SKM-1 treated with dmso at 0.1 percent for 144 hours (cell line): ENCODE data around the gene CPLX1.
A peak's percentile ranks its signal among the peaks of the same experiment; 100 is the strongest.
"Not testable (repeated sequence)": the region's sequence is repeated elsewhere in the genome, so short reads cannot be mapped to it uniquely, and the experiment has no call there.

Source experiments
- DNase-seq: peaks from one replicate; lab custom pipeline; 2025; ENCODE audit not compliant: unreplicated experiment; lab: John Stamatoyannopoulos, UW

Gene CPLX1

GRCh38 chr4:761739-762138 lies 64.2 kb downstream of the CPLX1 start:
- DNase-seq, result no peak

GRCh38 chr4:761086-761485 lies 64.8 kb downstream of the CPLX1 start:
- no peak for DNase-seq

DNA sequence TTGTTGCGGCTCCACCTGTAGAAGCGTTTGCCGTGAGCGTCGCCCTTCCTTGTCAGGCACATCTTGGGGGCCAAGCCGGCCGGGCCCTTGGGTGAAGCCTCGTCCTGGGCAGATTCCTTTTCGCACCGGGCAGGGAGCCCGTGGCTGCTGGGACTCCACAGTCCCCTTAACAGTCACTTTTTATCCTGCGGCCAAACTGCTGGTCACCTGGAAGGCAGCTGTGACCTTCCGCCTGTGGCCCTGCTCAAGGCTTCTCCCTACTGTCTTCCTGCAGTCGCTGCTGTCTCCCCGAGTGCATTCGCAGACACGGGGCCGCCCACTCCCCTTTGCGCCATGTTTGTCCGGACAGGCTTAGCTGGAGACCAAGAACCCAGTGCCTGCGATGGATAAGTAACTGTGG lies 65.3 kb downstream of the CPLX1 start:
- no peak for DNase-seq

- not testable (repeated sequence) for DNase-seq
Observed at GRCh38 chr4:759810-760209, 66.1 kb downstream of the CPLX1 start.

- no peak for DNase-seq
Observed at GRCh38 chr4:757111-757510, 68.8 kb downstream of the CPLX1 start.

DNA sequence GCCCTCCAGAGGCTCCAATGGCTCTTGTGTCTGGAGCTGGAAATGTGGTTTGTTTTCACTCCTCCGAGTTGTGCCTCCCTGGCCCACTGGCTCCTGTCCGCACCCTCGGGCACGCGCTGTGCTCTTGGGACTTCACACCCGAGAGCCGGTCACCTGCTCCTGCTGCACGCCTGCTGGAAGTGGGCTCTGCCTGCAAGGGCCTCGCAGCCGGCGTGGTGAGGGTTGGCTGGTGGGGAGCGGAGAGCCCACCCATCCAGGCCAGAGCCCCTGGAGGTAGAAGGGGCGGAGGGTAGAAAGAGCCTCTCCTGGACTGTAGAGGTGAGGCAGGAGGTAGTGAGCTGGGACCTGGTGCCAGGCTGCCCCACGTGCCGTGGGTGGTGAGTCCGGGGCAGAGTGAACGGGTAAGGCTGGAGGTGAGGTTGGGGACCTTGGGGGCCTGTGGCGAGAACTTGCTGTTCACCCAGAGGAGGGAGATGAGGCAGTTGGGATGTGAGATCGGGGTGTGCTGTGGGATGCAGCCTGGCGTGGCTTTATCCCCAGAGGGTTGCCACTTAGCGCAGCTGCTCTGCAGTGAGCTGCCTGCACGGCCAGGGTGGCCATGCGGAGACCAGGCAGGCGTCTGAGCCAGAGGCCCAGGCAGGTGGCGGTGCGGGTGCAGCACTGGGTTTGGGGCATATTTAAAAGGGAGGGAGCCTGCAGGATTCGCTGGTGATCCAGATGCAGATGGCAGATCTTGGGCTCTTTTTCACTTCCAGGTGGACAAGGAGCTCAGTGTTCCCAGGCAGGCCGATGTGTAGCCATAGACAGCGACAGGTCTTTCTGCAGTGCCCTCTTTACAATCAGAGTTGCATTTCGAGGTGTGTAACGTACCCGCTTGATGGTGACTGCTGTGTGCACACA lies 71.5 kb downstream of the CPLX1 start:
- DNase-seq, result no peak

DNA sequence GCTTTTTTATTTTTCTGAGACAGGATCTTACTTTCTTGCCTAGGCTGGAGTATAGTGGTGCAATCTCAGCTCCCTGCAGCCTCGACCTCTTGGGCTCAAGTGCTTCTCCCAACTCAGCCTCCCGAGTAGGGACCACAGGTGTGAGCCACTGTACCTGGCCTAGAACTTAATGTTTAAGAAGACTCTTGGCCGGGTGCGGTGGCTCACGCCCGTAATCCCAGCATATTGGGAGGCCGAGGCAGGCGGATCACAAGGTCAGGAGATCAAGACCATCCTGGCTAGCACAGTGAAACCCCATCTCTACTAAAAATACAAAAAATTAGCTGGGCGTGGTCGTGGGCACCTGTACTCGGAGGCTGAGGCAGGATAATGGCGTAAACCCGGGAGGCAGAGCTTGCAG lies 72.7 kb downstream of the CPLX1 start:
- DNase-seq, result not testable (repeated sequence)

DNA sequence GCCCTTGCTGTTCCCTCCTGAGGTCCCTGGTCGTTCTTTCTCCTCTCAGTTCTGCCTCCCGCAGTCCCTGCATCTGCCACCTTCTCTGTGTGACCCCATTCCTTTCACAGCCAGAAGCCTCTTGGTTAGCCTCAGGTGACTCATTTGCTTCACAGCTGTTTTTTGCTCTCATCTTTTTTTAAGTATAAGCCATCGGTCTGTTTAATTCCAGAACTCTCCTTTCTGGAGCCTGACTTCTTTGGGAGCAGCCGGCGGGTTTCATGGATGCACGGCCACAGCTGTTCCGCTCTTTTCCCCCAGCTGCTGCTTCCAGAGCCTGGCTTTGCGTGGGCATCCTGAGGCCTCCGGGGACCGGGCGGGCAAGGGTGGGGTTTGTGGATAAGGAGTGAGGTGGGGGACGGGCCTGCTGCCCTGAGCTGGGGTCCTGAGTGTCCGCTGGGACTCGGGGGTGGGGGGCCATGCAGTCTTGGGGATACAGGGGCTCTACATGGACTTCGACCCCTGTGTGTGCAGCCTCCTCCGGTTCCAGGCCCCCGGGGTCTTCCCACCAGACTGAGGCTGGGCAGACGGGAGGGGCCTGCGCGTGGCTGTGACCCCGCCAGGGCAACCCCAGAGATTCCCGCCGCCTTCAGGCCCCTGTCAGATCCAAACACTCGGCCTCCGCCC lies 73.6 kb downstream of the CPLX1 start:
- no peak for DNase-seq

DNA sequence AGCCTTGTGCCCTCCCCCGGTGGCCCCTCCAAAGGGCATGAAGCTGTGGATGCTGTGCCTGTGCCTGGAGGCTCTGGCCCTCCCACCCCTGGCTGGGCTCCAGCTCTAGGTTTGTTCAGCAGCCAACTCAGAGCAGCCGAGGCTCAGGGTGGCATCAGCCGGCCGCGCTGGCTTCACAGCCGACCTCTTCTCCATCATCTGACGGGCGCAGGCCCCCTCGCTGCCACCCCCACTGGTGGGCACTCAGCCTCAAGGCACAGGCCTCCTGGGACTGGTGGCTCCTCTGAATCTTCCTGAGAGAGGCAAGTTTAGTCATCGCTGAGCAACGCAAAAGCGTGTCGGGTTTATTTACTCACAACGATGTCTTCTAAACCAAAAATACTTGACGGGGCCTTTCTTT lies 74.3 kb downstream of the CPLX1 start:
- no peak for DNase-seq

- no peak for DNase-seq
Observed at GRCh38 chr4:749698-750666, 75.9 kb downstream of the CPLX1 start.

DNA sequence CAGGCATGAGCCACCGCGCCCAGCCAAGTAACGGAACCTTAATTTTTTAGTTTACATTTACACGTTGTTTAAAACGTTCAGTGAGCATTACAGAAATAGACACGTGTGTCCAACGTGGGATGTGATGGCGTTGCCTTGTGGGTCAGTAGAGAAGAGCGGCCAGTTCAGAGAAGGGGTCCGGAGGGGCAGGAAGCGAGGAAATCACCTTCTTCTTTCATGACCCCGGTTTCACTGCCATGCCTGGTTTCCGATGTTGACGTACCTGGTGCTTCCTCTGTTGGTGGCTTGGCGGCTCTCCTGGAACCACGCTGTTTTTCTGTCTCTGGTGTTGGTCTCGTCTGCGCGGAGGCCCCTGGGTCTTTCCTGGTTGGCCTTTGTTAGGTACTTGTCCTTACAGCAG lies 77.5 kb downstream of the CPLX1 start:
- no peak for DNase-seq

DNA sequence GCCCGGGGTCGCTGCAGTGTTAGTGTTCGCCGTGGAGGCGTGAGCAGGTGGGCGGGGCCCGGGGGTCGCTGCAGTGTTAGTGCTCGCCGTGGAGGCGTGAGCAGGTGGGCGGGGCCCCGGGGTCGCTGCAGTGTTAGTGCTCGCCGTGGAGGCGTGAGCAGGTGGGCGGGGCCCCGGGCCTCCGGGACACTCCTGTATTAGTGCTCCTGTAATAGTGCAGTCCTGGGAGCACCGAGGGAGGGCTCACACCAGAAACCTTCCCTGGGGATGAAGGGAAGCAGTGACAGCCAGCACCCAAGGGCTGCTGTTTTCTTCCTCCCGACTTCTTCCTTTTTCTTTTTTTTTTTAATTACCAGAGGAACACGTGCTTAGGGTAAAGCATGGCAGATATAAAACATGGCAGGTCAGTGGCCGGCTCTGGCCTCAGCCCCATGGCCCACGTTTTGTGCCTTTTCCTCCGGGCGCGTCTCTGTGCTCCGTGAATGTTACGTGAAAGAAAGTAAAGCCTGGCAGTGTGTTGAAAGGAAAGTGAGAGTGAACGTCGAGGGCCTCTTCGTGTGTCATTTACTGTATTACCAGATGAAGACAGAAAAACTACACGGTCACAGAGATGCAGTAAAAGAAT lies 78.3 kb downstream of the CPLX1 start:
- no peak for DNase-seq

DNA sequence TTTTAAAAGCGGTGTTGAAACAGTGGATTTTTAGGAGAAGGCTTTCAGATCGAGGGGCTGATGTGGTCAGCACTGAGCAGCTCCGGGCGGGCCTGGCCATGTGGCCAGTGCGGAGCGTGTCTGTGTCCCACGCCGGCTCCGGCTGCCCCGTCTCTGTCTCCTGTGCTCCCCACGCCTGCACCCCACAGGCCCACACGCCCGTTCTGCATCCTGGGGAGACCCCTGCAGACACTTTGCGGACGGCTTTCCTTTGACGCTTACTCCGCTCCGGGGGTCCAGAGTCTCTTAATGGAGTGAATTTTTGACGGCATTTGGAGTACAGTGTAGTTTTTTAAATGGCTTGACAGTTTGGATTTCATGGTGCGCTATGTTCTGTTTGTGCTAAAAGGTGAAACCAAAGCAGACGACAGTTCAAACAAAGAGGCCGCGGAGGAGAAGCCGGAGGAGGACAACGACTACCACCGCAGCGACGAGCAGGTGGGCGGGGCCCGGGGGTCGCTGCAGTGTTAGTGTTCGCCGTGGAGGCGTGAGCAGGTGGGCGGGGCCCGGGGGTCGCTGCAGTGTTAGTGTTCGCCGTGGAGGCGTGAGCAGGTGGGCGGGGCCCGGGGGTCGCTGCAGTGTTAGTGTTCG lies 81.6 kb downstream of the CPLX1 start:
- no peak for DNase-seq

GRCh38 chr4:743463-744211 lies 82.3 kb downstream of the CPLX1 start:
- DNase-seq, result no peak

DNA sequence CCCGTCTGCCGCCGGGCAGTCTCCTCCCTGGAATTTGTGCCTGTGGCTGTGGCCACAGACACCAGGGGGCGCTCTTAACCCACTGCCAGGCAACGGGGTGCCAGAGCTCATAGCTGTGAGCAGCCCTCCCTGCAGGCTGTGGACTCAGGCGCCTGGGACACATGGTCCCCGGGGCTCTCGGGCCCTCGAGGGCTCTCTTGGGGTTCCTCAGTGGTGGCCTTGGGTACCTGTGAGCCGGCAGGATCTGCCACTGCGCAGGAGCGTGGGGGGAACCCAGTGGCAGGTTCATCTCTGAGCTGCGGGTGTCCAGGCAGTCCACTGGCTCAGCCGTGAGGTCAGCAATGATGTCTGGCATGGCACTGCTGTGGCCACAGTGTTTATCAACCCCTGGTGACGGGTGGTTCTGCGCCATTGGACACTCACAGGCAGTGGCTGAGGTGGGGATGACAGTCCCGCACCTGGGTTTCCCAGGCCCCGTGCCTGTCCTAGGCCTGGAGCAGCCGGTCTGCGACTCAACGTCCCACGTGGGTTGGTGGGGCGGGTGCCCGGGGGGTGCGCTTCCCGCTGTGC lies 83.1 kb downstream of the CPLX1 start:
- peak; percentile 65 for DNase-seq

GRCh38 chr4:742096-742741 lies 83.7 kb downstream of the CPLX1 start:
- no peak for DNase-seq

DNA sequence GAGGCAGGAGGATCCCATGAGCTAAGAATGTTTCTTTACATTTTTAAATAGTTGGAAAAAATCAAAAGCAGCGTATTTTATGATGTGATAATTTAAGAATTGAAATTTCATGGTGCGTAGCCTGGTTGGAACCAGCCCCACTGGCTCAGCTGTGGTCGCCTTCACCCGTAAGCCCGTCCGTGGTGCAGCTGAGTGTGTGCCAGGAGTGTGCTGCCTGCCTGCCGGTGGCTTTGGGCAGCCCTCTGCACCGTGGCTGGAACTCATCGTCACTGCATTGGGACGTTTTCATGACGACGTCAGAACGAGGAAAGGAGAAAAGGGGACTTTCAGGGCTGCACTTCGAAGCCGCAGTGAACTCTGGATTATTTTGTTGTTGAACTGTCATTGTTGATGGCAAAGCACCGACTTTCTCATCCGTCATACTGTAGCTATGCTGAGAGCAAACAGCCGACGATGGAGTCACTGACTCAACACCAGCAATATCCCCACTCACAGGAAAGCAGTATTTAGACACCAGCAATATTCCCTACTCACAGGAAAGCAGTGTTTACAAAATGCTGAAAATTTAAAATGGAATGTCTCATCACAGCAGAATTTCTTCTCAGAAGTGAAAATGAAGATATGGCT lies 85.2 kb downstream of the CPLX1 start:
- DNase-seq, result no peak

DNA sequence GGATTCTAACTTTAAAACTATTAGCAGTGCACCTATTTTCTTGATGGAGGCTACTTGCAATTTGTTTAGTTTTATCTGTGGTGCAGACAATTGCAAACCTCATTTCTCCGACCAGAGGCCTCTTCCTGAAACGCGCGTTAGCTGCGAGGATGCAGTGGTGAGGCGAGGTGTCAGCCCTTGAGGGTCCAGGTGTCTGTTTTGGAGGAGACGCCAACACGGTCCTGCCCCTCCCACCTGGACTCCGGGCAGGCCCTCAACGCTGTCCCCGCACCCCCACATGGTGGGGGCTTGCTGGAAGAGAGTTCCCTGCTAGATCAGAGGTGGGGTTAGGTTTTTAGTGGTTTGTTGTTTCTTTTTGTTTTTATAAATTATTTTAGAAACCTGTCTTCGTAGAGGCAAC lies 85.9 kb downstream of the CPLX1 start:
- no peak for DNase-seq
